Measurements from ENCODE around the gene IL3RA. TPM values are rescaled to one million over a fixed set of nuclear protein-coding genes. Genes with fewer than 3 reads are reported as not detected.

Gene IL3RA
- 15.1 TPM for polyA plus RNA-seq (2013)

DNA sequence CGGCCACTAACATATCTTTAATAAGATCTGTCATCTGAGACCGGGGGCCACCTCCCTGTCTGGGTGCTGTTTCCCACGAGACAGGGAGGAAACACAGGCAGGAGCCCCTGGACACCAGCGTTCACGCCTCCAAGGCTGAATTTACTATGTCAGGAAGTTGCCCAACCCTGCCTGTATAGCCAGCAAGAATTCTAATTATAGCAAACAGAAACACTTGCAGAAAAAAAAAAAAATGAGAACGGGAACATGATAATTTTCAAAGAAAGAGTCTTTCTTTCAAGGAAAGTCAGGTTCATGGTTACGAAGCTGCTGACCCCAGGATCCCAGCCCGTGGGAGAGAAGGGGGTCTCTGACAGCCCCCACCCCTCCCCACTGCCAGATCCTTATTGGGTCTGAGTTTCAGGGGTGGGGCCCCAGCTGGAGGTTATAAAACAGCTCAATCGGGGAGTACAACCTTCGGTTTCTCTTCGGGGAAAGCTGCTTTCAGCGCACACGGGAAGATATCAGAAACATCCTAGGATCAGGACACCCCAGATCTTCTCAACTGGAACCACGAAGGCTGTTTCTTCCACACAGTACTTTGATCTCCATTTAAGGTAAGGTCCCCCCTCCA lies at the start of gene IL3RA:
Gene IL3RA (plus strand): TSS at position 455 of the 613 bp plus-strand sequence. CDS start 4,981 bp downstream, outside the sequence.
- 0% methylated on average over 4 of the region's 14 CpGs for WGBS (ENCODE audit: insufficient coverage)
- peak; percentile 81 to 91 (median 88) for DNase-seq
- Histone ChIP-seq H3K27me3 (replicated peaks in 2 of 5; ENCODE audit: control insufficient read depth in 4 of 5, insufficient read depth in 5 of 5, low read length in 4 of 5) (no peaks in the 10 kb centered on the region), H3K4me1 (ENCODE audit: control extremely low read depth in 1 of 4, control insufficient read depth in 4 of 4, insufficient read depth in 4 of 4, low read length in 3 of 4) (peaks cover 4 to 24% (median 19%) of the 10 kb centered on the region in 4 experiments), H3K4me3 (ENCODE audit: control insufficient read depth in 1 of 7, extremely low read depth in 1 of 7, insufficient read depth in 4 of 7, low read depth in 2 of 7, low read length in 6 of 7) (peak within 1 kb of the TSS; percentile 47 to 94 (median 87)), H3K27ac (ENCODE audit: insufficient read depth in 1 of 2, low read depth in 1 of 2, low read length in 2 of 2, poor library complexity in 1 of 2, severe bottlenecking in 2 of 2) (peak within 1 kb of the TSS; percentile 64 to 79), H3K36me3 (ENCODE audit: control insufficient read depth in 4 of 4, insufficient read depth in 4 of 4, low read length in 3 of 4) (peaks cover 6 to 13% (median 9%) of the 10 kb centered on the region in 4 experiments), H3K9me3 (ENCODE audit: control extremely low read depth in 1 of 5, control insufficient read depth in 4 of 5, insufficient read depth in 2 of 5, low read depth in 1 of 5, low read length in 4 of 5) (peaks cover 0 to 8% (median 2%) of the 10 kb centered on the region in 5 experiments)
- ChIA-PET POLR2A (no interaction called here), CTCF (no interaction called here)

DNA sequence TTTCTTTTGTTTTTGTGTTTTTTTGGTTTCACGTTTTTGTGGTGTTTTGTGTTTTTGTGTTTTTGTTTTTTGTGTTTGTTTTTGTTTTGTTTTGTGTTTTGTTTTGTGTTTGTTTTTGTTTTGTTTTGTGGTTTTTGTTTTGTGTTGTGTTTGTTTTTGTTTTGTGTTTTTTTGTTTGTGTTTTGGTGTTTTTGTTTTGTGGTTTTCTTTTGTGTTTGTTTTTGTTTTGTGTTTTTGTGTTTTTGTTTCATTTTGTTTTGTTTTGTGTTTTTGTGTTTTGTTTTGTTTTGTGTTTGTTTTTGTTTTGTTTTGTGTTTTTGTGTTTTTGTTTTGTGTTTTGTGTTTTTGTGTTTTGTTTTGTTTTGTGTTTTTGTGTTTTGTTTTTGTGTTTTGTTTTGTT lies 47.0 kb upstream of the IL3RA start:
- Histone ChIP-seq H3K27ac (ENCODE audit: insufficient read depth in 1 of 2, low read depth in 1 of 2, low read length in 2 of 2, poor library complexity in 1 of 2, severe bottlenecking in 2 of 2) (no peak overlapping the region), H3K36me3 (ENCODE audit: control insufficient read depth in 4 of 4, insufficient read depth in 4 of 4, low read length in 3 of 4) (peaks cover 0 to 37% (median under 1%) of the 10 kb centered on the region in 4 experiments), H3K9me3 (ENCODE audit: control extremely low read depth in 1 of 5, control insufficient read depth in 4 of 5, insufficient read depth in 2 of 5, low read depth in 1 of 5, low read length in 4 of 5) (no peaks in the 10 kb centered on the region), H3K4me1 (ENCODE audit: control extremely low read depth in 1 of 4, control insufficient read depth in 4 of 4, insufficient read depth in 4 of 4, low read length in 3 of 4) (peaks cover 0 to 18% (median 13%) of the 10 kb centered on the region in 4 experiments), H3K4me3 (ENCODE audit: control insufficient read depth in 1 of 7, extremely low read depth in 1 of 7, insufficient read depth in 4 of 7, low read depth in 2 of 7, low read length in 6 of 7) (no peak overlapping the region), H3K27me3 (replicated peaks in 2 of 5; ENCODE audit: control insufficient read depth in 4 of 5, insufficient read depth in 5 of 5, low read length in 4 of 5) (no peaks in the 10 kb centered on the region)
- CTCF ChIA-PET, result no interaction called here
- 100% methylated on average over 1 of the region's 1 CpG for WGBS (ENCODE audit: insufficient coverage)
- POLR2A ChIA-PET, result no interaction called here
- peak in 1 of 3 donors; percentile 52 for DNase-seq

DNA sequence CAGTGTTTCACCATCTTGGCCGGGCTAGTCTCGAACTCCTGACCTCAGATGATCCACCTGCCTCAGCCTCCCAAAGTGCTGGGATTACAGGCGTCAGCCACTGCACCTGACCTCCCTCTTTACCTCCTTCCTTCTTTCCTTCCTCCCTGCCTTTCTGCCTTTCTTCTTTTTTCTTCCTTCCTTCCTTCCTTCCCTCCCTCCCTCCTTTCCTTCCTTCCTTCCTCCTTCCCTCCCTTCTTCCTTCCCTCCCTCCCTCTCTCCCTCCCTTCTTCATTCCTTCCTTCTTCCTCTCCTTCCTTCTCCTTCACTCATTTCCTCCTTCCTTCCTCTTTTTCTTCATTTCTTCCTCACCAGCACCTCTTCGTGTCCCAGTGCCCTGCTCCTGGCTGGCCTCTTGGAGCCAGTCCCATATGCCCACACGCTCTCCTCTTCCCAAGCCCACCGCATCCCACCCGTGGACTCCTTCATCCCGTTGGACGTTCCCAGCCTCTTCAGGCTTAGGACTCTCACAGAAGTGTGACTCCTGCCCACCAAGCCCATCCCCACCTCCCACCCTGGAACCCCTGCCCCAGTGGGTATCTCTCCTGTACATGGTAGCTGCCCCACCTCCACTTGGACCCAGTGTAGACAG lies 45.4 kb upstream of the IL3RA start:
- ChIA-PET POLR2A (no interaction called here), CTCF (no interaction called here)
- Histone ChIP-seq H3K9me3 (ENCODE audit: control extremely low read depth in 1 of 5, control insufficient read depth in 4 of 5, insufficient read depth in 2 of 5, low read depth in 1 of 5, low read length in 4 of 5) (peaks cover 0 to 6% (median 0%) of the 10 kb centered on the region in 5 experiments), H3K27me3 (replicated peaks in 2 of 5; ENCODE audit: control insufficient read depth in 4 of 5, insufficient read depth in 5 of 5, low read length in 4 of 5) (no peaks in the 10 kb centered on the region), H3K36me3 (ENCODE audit: control insufficient read depth in 4 of 4, insufficient read depth in 4 of 4, low read length in 3 of 4) (peaks cover 0 to 47% (median 5%) of the 10 kb centered on the region in 4 experiments), H3K4me3 (ENCODE audit: control insufficient read depth in 1 of 7, extremely low read depth in 1 of 7, insufficient read depth in 4 of 7, low read depth in 2 of 7, low read length in 6 of 7) (no peak overlapping the region), H3K4me1 (ENCODE audit: control extremely low read depth in 1 of 4, control insufficient read depth in 4 of 4, insufficient read depth in 4 of 4, low read length in 3 of 4) (peaks cover 0 to 18% (median 13%) of the 10 kb centered on the region in 4 experiments), H3K27ac (ENCODE audit: insufficient read depth in 1 of 2, low read depth in 1 of 2, low read length in 2 of 2, poor library complexity in 1 of 2, severe bottlenecking in 2 of 2) (no peak overlapping the region)
- WGBS (ENCODE audit: insufficient coverage), result 91% methylated on average over 7 of the region's 9 CpGs
- no peak for DNase-seq

DNA sequence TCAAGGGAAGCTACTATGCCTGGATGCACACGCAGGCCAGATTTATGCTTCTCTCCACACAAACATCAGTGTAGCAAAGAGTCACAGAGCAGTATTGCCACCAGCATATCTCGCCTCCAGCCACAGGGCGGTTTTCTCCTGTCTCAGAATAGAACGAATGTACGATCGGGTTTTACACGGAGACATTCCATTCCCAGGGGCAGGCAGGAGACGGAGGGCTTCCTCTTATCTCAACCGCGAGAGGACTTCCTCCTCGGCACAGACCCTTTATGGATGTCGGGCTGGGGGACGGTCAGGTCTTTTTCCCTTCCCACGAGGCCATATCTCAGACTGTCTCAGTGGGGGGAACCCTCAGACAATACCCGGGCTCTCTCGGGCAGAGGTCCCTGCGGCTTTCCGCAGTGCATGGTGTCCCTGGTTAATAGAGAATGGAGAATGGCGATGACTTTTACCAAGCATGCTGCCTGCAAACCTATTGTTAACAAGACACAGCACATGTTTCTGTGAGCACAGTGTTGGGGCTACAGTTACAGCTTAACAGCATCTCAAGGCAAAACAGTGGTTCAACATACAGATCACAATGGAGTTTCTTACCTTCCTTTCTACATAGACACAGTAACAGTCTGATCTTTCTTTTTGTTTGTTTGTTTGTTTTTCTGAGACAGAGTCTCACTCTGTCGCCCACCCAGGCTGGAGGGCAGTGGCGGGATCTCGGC lies 43.9 kb upstream of the IL3RA start:
- Histone ChIP-seq H3K27me3 (replicated peaks in 2 of 5; ENCODE audit: control insufficient read depth in 4 of 5, insufficient read depth in 5 of 5, low read length in 4 of 5) (no peaks in the 10 kb centered on the region), H3K36me3 (ENCODE audit: control insufficient read depth in 4 of 4, insufficient read depth in 4 of 4, low read length in 3 of 4) (peaks cover 0 to 41% (median 5%) of the 10 kb centered on the region in 4 experiments), H3K4me3 (ENCODE audit: control insufficient read depth in 1 of 7, extremely low read depth in 1 of 7, insufficient read depth in 4 of 7, low read depth in 2 of 7, low read length in 6 of 7) (peak overlapping the region in 6 of 7 experiments; percentile 4 to 64 (median 17)), H3K27ac (ENCODE audit: insufficient read depth in 1 of 2, low read depth in 1 of 2, low read length in 2 of 2, poor library complexity in 1 of 2, severe bottlenecking in 2 of 2) (no peak overlapping the region), H3K4me1 (ENCODE audit: control extremely low read depth in 1 of 4, control insufficient read depth in 4 of 4, insufficient read depth in 4 of 4, low read length in 3 of 4) (peaks cover 0 to 18% (median 13%) of the 10 kb centered on the region in 4 experiments), H3K9me3 (ENCODE audit: control extremely low read depth in 1 of 5, control insufficient read depth in 4 of 5, insufficient read depth in 2 of 5, low read depth in 1 of 5, low read length in 4 of 5) (peaks cover 0 to 9% (median 0%) of the 10 kb centered on the region in 5 experiments)
- POLR2A ChIA-PET, result no interaction called here
- WGBS (ENCODE audit: insufficient coverage), result under 1% methylated on average over 15 of the region's 22 CpGs
- peak; percentile 50 to 74 (median 62) for DNase-seq
- CTCF ChIA-PET, result no interaction called here

DNA sequence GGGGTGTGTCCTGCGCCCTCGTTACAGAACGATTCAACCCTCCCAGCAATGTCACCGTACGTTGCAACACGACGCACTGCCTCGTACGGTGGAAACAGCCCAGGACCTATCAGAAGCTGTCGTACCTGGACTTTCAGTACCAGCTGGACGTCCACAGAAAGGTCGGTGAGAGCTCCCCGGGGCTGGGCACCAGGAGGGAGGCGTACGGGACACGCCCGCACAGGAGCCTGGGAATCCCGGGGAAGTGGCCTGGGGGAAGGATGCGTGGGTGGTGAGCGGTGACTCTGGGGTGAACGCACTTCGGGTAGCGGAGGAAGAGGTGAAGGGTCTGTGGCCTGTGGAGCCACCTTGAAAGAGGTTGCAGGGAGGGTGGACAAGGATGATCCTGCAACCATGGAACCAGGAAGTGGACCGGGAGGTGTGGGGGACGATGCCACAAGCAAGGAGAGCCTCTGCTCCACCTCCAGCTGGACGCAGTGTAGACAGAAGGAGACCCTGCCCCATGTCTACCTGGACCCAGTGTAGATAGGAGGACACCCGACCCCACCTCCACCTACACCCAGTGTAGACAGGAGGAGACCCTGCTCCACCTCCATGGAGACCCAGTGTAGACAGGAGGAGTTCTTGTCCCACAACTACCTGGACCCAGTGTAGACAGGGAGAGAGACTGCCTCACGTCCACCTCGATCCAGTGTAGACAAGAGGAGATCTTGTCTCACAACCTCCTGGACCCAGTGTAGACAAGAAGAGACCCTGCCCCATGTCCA lies 42.1 kb upstream of the IL3RA start:
- no peak for DNase-seq
- Histone ChIP-seq H3K36me3 (ENCODE audit: control insufficient read depth in 4 of 4, insufficient read depth in 4 of 4, low read length in 3 of 4) (peaks cover 0 to 44% (median 6%) of the 10 kb centered on the region in 4 experiments), H3K4me1 (ENCODE audit: control extremely low read depth in 1 of 4, control insufficient read depth in 4 of 4, insufficient read depth in 4 of 4, low read length in 3 of 4) (peaks cover 0 to 18% (median 13%) of the 10 kb centered on the region in 4 experiments), H3K27ac (ENCODE audit: insufficient read depth in 1 of 2, low read depth in 1 of 2, low read length in 2 of 2, poor library complexity in 1 of 2, severe bottlenecking in 2 of 2) (no peak overlapping the region), H3K27me3 (replicated peaks in 2 of 5; ENCODE audit: control insufficient read depth in 4 of 5, insufficient read depth in 5 of 5, low read length in 4 of 5) (no peaks in the 10 kb centered on the region), H3K4me3 (ENCODE audit: control insufficient read depth in 1 of 7, extremely low read depth in 1 of 7, insufficient read depth in 4 of 7, low read depth in 2 of 7, low read length in 6 of 7) (no peak overlapping the region), H3K9me3 (ENCODE audit: control extremely low read depth in 1 of 5, control insufficient read depth in 4 of 5, insufficient read depth in 2 of 5, low read depth in 1 of 5, low read length in 4 of 5) (peaks cover 1 to 15% (median 7%) of the 10 kb centered on the region in 5 experiments)
- 92% methylated on average over 25 of the region's 29 CpGs for WGBS (ENCODE audit: insufficient coverage)
- ChIA-PET CTCF (no interaction called here), POLR2A (no interaction called here)

DNA sequence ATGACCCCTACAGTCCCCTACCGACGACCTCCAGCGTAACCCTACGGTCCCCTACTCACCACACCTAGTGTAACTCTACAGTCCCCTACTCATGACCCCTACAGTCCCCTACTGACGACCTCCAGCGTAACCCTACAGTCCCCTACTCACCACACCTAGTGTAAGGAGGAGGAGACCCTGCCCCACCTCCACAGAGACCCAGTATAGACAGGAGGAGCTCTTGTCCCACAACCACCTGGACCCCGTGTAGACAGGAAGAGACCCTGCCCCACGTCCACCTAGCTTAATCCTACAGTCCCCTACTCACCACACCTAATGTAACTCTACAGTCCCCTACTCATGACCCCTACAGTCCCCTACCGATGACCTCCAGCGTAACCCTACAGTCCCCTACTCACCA lies 41.0 kb upstream of the IL3RA start:
- peaks cover 0 to 42% (median 6%) of the 10 kb centered on the region in 4 experiments for H3K36me3 ChIP-seq (ENCODE audit: control insufficient read depth in 4 of 4, insufficient read depth in 4 of 4, low read length in 3 of 4)
- H3K9me3 ChIP-seq (ENCODE audit: control extremely low read depth in 1 of 5, control insufficient read depth in 4 of 5, insufficient read depth in 2 of 5, low read depth in 1 of 5, low read length in 4 of 5), result peaks cover 1 to 15% (median 7%) of the 10 kb centered on the region in 5 experiments
- H3K27ac ChIP-seq (ENCODE audit: insufficient read depth in 1 of 2, low read depth in 1 of 2, low read length in 2 of 2, poor library complexity in 1 of 2, severe bottlenecking in 2 of 2), result no peak overlapping the region
- DNase-seq, result no peak
- no peak overlapping the region for H3K4me3 ChIP-seq (ENCODE audit: control insufficient read depth in 1 of 7, extremely low read depth in 1 of 7, insufficient read depth in 4 of 7, low read depth in 2 of 7, low read length in 6 of 7)
- H3K27me3 ChIP-seq (replicated peaks in 2 of 5; ENCODE audit: control insufficient read depth in 4 of 5, insufficient read depth in 5 of 5, low read length in 4 of 5), result no peaks in the 10 kb centered on the region
- CTCF ChIA-PET, result no interaction called here
- POLR2A ChIA-PET, result no interaction called here
- WGBS (ENCODE audit: insufficient coverage), result 87% methylated on average over 3 of the region's 10 CpGs
- peaks cover 0 to 18% (median 13%) of the 10 kb centered on the region in 4 experiments for H3K4me1 ChIP-seq (ENCODE audit: control extremely low read depth in 1 of 4, control insufficient read depth in 4 of 4, insufficient read depth in 4 of 4, low read length in 3 of 4)

All from common myeloid progenitor, CD34-positive (primary cell).